ENCODE data around the gene EIF2B1.

EIF2B1 gene

DNA sequence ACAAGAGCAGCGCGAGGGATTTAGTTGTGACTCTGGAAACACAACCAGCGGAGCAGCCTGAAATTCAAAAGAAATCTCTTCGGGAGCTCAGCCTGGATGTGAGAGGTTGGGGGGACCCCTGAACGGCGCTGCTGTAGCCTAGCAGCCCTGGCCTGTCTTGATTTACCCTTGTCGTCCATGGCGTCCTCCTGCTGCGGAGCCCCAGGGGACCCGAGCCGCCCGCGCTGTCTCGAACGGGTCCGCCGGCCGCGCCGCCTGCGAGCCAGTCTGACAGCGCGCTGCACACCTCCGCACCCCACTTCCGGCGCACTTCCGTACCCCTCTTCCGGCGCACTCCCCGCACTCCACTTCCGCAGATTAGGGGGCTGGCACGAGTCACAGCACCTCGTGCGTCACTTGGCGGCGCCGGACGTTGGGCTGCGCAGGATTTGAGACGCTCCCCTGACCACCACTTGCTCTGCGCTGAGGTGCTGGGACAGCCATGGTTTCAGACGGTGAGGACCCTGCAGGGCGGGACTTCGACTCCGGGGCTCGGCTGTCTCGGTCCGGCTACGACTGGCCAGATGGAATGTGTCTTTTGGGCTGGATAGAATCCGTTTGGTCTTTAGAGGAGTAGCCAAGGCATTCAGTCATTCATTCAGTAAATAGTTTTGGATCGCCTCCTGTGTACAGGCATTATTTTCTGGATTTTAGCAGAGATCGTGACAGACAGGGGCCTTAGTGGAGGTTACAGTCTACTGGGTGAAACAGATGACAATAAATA is at the start of gene EIF2B1, which contains the start of gene GTF2H3:
EIF2B1 (minus strand) TSS at position 308 of the 763 bp plus-strand sequence; CDS start at position 179, 129 bp downstream.
GTF2H3 (plus strand) TSS at position 451 of the 763 bp plus-strand sequence; CDS start at position 482, 31 bp downstream.
- H3K4me3 ChIP-seq (ENCODE audit: low read depth, low read length) = peak within 1 kb of the TSS; percentile 99
- peak; percentile 98 for TF ChIP-seq MAX (IDR thresholded peaks at IDR 0.05; ENCODE audit: low read depth, low read length)
- peak; percentile 99 for TF ChIP-seq POLR2A (IDR thresholded peaks at IDR 0.05; ENCODE audit: extremely low read depth, insufficient read length)
- peak; percentile 99 for TF ChIP-seq MYC (IDR thresholded peaks at IDR 0.05; ENCODE audit: low read depth, low read length)
- TF ChIP-seq CTCF (IDR thresholded peaks at IDR 0.05; ENCODE audit: low read depth, low read length) = no peak
- DNase-seq (ENCODE audit: low read depth) = peak; percentile 100

GRCh38 chr12:123681605-123682004 is 48.1 kb upstream of the EIF2B1 start:
- no peak overlapping the region for H3K4me3 ChIP-seq (ENCODE audit: low read depth, low read length)
- DNase-seq (ENCODE audit: low read depth) = peak; percentile 77
- no peak for TF ChIP-seq MYC (IDR thresholded peaks at IDR 0.05; ENCODE audit: low read depth, low read length)
- TF ChIP-seq MAX (IDR thresholded peaks at IDR 0.05; ENCODE audit: low read depth, low read length) = no peak
- no peak for TF ChIP-seq POLR2A (IDR thresholded peaks at IDR 0.05; ENCODE audit: extremely low read depth, insufficient read length)
- no peak for TF ChIP-seq CTCF (IDR thresholded peaks at IDR 0.05; ENCODE audit: low read depth, low read length)

DNA sequence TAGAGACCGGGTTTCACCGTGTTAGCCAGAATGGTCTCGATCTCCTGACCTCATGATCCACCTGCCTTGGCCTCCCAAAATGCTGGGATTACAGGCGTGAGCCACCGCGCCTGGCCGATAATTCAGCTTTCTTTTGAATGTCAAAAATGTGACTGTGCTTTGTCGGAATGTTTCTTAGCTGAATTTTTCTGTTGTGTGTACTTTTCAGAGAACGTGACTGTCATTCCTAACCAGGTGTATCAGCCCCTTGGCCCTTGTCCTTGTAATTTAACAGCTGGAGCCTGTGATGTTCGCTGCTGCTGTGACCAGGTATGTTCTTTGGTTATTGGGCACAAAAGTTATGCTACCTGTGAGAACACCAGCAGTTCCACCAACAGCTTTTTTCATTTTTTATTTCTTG is 45.5 kb upstream of the EIF2B1 start:
- no peak for DNase-seq (ENCODE audit: low read depth)
- TF ChIP-seq MYC (IDR thresholded peaks at IDR 0.05; ENCODE audit: low read depth, low read length) (no peak), MAX (IDR thresholded peaks at IDR 0.05; ENCODE audit: low read depth, low read length) (no peak), POLR2A (IDR thresholded peaks at IDR 0.05; ENCODE audit: extremely low read depth, insufficient read length) (no peak)
- no peak overlapping the region for H3K4me3 ChIP-seq (ENCODE audit: low read depth, low read length)

DNA sequence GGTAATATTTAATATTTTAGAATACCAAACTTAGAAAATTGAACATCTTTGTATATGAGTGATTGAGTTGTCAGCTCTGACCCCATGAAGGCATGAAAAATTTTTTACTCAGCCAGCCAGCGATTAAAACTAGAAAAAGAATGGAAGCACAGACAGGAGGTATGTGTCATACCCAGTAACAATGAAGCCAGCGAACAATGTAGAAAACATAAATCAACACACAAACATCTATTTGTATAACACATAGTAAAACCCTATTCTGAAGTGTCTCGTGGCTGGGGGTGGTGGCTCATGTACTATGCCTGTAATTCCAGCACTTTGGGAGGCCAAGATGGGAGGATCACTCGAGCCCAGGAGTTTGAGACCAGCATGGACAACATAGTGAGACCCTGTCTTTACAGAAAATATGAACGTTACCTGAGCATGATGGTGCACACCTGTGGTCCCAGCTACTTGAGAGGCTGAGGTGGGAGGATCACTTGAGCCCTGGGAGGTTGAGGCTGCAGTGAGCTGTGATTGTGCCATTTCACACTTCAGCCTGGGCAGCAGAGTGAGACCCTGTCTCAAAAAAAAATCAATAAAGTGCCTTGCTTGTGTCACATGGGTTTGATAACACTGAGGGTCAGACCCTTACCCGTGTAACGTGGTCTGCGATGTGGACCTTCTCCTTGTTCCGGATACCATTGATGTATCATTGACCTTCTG is 43.3 kb upstream of the EIF2B1 start:
- no peak for TF ChIP-seq MYC (IDR thresholded peaks at IDR 0.05; ENCODE audit: low read depth, low read length)
- H3K4me3 ChIP-seq (ENCODE audit: low read depth, low read length) = no peak overlapping the region

DNA sequence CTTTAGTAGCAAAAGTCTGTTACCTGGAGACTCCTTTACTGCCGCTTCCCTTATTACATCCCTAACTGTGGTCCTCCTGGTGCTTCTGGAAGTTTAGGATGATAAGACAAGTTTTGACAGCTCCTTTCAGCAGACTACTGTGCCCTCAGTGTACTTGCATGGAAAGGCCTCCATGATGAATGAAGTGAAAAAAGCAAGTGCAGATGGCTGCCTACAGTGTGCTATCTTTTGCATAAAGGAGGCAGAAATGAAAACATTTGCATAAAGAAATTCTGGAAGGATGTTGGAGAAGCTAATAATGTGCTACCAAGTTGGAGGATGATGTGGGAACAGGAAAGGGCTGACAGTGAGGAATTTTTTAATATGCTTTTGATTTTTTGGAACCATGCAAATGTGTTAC is 42.0 kb upstream of the EIF2B1 start:
- H3K4me3 ChIP-seq (ENCODE audit: low read depth, low read length) = no peak overlapping the region
- no peak for DNase-seq (ENCODE audit: low read depth)

More for the DNA sequence above, 43.3 kb upstream of the EIF2B1 start:
- DNase-seq (ENCODE audit: low read depth) = no peak

GRCh38 chr12:123671876-123672275 is 38.4 kb upstream of the EIF2B1 start:
- DNase-seq (ENCODE audit: low read depth) = no peak
- TF ChIP-seq CTCF (IDR thresholded peaks at IDR 0.05; ENCODE audit: low read depth, low read length) = no peak
- TF ChIP-seq MYC (IDR thresholded peaks at IDR 0.05; ENCODE audit: low read depth, low read length) = no peak
- TF ChIP-seq MAX (IDR thresholded peaks at IDR 0.05; ENCODE audit: low read depth, low read length) = no peak
- no peak for TF ChIP-seq POLR2A (IDR thresholded peaks at IDR 0.05; ENCODE audit: extremely low read depth, insufficient read length)
- H3K4me3 ChIP-seq (ENCODE audit: low read depth, low read length) = no peak overlapping the region

More for the DNA sequence above, 42.0 kb upstream of the EIF2B1 start:
- no peak for TF ChIP-seq POLR2A (IDR thresholded peaks at IDR 0.05; ENCODE audit: extremely low read depth, insufficient read length)
- TF ChIP-seq MYC (IDR thresholded peaks at IDR 0.05; ENCODE audit: low read depth, low read length) = no peak
- TF ChIP-seq MAX (IDR thresholded peaks at IDR 0.05; ENCODE audit: low read depth, low read length) = no peak
- no peak for TF ChIP-seq CTCF (IDR thresholded peaks at IDR 0.05; ENCODE audit: low read depth, low read length)

All from NB4 (cell line).